Measurements from ENCODE around the gene C11orf16.
"Not testable (repeated sequence)": the region's sequence is repeated elsewhere in the genome, so short reads cannot be mapped to it uniquely, and the experiment has no call there.

C11orf16 gene

DNA sequence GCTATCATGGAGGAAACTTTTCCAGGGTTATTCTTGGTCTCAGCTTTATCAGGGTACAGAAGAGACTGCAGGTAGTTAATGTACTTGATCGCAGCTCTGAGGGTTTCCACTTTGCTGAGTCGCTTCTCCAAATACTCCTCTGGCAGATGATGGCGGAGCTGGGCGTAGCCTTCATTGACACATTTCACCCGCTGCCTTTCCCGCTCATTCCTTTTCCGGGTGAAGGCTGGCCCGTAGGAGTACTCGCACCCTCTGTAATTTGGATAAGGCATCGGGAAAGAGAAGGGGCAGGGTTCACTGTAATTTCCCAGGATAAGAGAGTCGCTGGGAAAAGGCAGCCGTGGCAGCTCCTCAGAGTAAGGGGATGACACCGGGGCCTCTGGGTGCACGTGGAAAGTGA is 4.9 kb upstream of the C11orf16 start:
- no peak for DNase-seq (ENCODE audit: extremely low read depth in 1 of 2, low read depth in 1 of 2)

DNA sequence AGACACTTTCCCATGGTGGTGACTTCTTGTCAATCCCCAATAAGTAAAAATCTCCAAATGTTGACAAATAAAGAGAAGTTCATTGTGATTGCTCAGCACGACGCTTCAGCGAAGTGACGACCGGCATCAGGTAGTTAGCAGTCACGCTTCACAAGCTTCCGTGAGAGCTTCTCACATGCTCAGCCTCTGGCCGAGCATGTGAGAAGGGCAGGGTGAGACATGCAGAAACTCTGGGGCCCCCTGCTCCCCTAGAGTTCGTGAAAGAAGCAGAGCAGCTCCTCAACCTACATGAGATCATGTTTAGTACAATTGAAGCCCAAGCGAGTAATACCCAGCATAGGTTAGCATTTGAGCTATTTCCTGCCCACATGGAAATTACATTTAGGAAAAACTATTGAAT is 4.4 kb upstream of the C11orf16 start:
- no peak for DNase-seq (ENCODE audit: extremely low read depth in 1 of 2, low read depth in 1 of 2)

DNA sequence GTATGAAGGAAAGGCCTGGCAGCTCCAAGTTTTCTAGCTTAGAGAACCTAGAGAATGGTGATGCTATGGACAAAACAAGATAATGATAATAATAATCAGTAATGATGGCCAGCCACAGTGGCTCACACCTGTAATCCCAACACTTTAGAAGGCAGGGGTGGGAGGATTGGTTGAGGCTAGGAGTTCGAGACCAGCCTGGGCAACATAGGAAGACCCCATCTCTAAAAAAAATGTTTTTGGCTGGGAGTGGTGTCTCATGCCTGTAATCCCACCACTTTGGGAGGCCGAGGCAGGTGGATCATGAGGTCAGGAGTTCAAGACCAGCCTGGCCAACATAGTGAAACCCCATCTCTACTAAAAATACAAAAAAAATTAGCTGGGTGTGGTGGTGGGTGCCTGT is 3.0 kb upstream of the C11orf16 start:
- DNase-seq (ENCODE audit: extremely low read depth in 1 of 2, low read depth in 1 of 2), result not testable (repeated sequence)

DNA sequence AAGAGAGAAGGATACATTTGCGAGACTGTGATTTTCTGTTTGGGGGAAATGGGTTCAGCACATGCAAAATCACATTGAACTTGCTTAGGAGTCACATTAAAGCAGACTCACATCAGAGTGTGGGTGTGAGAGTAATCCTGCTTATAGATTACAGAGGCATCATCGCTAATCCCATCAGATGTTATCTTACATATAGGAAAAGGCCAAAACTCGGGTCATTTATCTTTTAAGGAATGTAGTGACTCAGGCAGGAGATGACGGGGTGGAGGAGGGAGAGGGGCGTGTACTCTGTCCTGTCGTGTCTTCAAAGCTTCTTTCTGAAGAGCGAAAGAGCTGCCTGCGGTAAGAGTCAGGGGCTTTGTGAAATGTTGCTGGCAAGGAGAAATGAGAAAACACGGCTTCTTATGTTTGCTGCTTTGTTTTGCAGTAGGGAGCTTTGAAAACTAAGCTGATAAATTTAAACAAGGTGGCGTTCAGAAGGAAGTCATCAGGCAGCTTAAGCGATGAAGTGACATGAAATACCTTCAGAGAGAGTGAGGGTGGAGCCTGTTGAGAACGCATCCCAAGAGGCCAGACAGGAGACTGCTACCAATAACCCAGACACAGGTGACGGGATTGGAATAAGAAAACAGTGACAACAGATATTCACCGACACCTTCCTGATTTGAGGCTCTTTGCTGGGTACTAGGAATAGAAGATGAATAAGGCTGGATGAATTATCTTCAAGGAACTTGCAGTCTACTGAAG is 2.2 kb upstream of the C11orf16 start:
- DNase-seq (ENCODE audit: extremely low read depth in 1 of 2, low read depth in 1 of 2), result no peak

DNA sequence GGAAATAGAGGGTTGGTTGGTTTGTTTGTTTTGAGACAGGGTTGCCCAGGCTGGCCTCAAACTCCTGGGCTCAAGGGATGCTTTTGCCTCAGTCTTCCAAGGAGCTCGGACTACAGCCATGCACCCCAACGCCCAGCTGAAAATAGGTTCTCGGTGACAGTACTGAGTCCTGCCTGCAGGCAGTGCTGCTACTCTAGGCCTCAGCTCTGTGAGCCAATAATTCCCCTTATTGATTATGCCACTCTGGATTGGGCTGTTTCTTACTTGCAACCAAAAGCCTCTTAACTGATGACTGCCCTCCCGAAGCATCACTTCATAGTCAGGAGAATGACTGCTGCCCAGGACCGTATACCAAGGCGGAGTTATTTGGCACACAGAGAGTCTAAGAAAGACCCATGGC is 1.2 kb upstream of the C11orf16 start:
- no peak for DNase-seq (ENCODE audit: extremely low read depth in 1 of 2, low read depth in 1 of 2)

DNA sequence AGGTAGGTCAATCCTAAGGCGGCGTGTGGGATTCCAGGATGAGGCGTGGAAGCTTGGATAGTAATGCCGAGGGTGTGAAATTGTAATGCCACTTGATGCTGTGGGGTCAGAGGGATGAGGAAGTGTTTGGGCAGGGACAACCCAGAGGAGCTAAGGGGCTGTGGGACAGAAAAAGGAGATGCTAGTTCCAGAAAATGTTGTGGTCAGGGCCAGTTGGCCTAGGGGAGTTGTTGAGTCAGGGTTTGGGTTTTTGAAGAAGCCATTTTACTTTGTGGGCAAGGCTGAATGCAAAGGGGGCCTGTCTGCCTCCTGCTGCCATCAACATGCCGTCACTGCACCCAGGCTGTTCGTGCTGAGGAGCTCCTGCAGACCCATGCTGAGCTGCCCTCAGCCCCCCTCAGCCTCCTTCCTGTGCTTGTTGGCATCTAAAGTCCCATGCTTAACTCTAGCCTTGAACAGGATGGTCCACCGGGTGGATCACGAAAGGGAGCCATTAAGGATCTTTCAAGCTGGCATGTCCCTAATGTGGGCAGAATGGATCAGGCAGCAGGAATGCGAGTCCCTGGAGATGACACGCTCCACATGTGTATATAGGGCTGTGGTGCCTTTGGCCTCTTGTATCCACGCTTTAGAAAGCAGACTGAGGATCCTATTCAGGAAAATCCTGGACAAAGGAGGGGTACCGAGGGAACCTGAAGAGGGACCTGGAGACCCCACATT is 2.1 kb downstream of the C11orf16 start:
- DNase-seq (ENCODE audit: extremely low read depth in 1 of 2, low read depth in 1 of 2), result no peak

DNA sequence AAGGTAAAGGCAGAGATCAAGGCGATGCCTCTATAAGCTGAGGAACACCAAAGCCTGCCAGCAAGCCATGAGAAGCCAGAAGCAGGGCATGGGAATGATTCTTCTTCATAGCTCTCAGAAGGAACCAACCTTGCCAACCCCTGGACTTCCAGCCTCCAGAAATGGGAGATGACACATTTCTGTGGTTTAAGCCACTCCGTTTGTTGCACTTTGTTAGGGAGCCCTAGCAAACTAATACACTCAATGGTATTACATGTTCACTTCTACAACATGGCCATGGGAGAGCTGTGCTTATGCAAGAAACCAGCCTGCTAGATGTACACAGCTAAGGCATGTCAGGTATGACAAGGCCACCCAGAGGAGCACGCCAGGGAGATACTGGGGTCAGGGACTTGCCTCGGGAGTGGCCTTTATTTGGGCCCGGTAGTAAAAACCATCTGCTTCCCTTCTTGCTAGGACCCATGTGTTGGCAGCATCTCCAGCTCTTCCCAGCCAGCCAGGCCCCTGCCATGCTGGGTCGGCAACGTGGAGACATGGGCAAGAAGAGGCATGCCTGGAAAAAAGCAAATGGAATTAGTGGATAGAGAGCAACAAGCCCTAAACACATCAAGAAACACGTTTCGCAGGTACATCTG is 3.6 kb downstream of the C11orf16 start:
- DNase-seq (ENCODE audit: extremely low read depth in 1 of 2, low read depth in 1 of 2), result no peak

DNA sequence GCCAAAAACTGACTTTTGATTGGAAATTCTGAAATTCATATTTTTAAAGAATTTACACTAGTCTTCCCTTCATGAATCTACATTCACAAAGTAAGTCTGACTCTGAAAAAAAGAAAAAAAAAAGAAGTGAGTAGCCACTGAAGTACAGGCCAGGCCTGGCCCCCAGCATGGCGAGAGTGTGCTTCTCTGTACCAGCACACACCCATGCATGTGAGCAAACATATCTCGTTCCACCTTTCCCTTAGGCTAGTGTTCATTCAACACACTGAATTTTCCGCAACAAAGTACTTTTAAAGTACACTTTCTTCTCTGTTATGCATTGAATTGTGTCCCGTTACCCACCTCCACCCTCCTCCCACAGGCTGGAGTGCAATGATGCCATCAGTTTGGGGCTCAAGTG is 4.5 kb downstream of the C11orf16 start:
- no peak for DNase-seq (ENCODE audit: extremely low read depth in 1 of 2, low read depth in 1 of 2)

DNA sequence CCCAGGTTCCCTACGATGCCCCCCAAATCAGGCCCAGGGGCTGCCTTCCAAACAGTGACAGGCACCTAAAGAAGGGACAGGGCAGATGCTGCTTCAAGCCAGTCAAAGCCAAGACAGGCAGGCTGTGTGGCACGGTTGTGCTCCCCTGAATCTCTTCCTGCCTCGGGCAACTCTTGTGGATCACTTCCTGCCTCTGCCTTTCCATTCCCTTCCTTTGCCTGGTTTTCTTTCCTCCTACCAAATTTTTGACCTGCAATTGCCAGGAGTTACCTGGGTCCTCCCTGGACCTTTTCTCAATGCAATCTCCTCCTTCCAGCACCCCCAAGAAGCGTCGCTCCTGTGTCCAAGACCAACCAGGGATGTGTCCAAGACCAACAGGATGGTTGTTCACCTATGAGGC is 5.5 kb downstream of the C11orf16 start:
- no peak for DNase-seq (ENCODE audit: extremely low read depth in 1 of 2, low read depth in 1 of 2)

DNA sequence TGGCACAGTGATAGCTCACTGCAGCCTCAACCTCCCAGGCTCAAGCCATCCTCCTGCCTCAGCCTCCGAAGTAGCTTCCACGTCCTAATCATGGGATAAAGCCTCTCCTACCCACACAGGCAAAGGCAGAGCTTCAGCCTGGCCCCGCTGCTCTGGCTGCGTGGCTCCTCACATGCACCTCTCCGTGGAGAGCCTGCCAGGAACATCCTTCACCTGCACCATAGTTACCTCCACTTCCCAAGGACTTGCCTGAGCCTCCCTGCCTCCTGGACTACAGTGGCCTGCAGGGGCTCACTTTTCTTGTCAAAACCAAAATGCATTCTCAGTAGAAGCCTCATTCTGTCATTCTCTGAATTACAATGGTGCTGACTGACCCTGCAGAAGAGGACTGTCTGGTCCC is 6.5 kb downstream of the C11orf16 start:
- DNase-seq (ENCODE audit: extremely low read depth in 1 of 2, low read depth in 1 of 2), result no peak

DNA sequence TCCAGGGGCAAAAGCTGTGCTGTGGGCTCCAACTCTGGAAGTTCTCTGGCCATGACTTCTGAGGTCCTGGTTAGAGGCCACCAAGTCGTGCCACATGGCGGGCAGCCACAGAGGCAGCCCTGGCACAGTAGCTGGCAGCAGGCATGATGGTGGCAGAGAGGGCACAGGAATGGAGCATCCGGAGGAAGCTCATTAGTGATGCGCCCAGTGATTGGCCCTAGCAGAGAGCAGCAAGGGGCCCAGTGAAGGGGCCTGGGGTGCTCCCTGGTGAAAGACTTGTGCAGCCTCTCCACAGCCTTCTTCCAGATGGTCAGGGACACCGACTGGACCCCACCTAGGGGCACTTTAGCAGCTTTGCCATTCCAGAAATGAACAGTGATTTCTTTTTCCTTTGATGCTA is 7.0 kb downstream of the C11orf16 start:
- no peak for DNase-seq (ENCODE audit: extremely low read depth in 1 of 2, low read depth in 1 of 2)

DNA sequence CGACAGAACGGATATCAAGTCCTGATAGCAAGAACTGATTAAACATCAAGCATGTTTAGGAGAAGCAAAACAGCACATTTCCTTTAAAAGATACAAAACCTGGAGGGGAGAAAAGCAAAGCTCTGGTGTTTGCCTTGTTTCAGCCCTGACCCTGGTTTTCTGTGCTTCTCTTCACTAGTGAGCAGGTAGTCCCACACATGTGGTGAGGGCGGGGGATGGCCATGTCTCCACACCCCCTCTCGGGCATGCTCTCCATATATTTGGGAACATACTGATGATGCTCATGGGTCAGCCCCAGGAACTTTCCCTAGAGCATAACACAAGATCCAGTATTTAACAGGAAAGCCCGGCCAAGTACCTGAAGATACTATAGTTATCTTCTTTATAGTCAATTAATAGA is 10.1 kb downstream of the C11orf16 start:
- no peak for DNase-seq (ENCODE audit: extremely low read depth in 1 of 2, low read depth in 1 of 2)

DNA sequence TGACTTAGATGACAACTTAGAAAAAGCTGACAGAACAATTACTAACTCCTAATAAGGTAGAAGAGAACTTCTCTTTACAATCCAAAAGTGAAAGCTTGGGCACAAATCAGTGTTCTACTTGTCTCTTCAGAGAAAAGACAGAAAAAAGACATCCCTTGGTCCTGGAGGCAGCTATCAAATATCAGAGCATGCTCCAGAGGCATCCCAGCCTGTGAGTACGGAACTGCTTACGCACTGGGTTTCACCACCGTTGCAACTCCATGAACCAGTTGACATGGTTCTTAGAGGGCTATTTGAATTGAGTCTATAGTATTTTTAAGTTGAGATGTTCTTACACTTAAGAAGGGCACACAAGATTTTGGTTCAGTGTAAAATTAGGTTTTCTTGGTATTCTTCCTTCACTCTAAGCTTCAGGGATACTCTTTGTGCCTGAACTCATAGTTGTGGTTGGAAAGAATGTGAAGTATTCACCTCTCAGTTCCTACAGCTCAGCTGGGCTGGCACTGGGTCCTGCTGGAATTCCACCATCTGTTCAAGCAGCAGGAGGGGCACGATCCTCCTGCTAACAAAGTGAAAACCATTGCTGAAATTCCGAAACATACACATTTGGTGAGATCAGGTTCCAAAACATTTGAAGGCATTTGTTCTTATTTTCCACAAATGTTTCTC is 15.5 kb downstream of the C11orf16 start:
- no peak for DNase-seq (ENCODE audit: extremely low read depth in 1 of 2, low read depth in 1 of 2)

DNA sequence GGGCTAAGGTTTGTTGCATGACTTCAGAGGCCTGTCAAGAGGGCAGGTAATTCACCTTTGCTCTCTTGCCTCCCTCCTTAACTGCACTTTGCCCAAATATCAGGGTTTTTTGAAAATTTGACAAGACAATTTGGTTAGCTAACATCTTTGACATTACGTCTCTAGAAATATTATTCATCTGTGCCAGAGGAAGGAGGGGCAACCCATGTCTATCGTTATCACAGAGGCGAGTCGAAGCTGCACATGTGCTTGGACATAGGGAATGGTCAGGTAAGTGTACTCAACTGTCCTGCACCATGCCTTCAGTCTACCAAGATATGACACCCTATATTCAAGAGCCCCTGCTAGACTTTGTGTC is 18.1 kb downstream of the C11orf16 start:
- DNase-seq (ENCODE audit: extremely low read depth in 1 of 2, low read depth in 1 of 2), result no peak

DNA sequence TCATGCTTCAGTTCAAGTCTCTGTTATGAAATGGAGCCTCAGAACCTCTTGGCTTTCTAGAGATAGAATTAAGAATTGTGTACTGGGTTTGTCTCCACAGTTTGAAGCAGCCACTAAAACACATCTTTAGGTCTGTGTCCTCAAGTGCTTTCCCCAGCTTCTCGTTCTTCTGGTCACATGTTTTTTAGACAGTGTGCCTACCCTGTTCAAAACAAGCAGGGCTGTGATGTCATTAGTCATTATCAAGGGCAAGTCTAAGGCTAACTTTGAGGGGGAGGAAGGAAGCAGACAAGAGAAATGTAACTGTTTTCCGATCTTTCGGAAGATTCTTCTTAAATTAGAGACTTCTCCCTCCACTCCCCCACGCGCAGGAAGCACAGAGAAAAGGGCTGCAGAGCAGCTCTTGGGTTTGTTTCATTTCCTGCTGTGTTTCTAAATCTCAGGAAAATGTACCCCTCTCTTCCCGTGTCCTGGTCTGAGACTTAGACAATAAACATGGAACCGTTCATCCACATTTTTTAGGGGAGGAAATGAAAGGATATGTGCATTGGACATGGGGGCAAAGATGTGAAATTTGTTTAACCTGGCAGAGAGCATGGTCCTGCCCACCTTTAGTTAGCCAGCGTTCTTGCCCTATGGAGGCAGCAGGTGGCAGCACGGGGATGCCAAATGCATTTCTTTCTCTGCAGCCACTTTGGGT is 18.6 kb downstream of the C11orf16 start:
- no peak for DNase-seq (ENCODE audit: extremely low read depth in 1 of 2, low read depth in 1 of 2)

DNA sequence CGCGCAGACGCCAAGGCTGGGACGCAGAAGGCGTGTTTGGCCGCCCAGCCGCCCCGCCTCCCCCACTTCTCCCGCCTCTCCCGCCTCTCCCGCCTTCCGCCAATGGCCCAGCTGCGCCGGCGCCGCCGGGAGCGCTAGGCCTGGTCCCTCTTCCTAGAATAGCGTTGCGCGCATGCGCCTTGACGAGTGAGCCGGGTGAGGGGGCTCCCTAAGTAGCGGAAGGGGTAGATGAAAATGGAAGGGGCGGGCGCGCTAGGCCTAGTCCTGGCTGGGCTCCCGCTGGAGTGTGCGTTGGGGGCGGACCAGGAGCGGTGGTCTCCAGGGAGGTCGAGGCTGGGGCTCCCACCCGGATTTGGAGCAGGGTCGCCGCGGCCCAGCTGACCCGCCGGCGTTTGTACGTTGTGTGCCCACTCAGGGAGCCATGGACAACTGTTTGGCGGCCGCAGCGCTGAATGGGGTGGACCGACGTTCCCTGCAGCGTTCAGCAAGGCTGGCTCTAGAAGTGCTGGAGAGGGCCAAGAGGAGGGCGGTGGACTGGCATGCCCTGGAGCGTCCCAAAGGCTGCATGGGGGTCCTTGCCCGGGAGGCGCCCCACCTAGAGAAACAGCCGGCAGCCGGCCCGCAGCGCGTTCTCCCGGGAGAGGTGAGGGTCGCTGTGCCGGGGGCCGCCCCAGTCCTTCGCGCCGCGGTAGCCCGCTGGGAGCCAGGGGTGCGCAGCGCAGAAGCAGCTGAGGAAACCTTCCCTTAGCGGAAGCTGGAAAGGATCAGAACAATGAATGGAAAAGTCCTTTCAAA is 21.5 kb downstream of the C11orf16 start, which contains the start of gene AKIP1:
Gene AKIP1 (plus strand): TSS at position 161 of the 795 bp plus-strand sequence. CDS start 261 bp downstream, at position 422.
- peak; percentile 83 to 88 for DNase-seq (ENCODE audit: extremely low read depth in 1 of 2, low read depth in 1 of 2)

DNA sequence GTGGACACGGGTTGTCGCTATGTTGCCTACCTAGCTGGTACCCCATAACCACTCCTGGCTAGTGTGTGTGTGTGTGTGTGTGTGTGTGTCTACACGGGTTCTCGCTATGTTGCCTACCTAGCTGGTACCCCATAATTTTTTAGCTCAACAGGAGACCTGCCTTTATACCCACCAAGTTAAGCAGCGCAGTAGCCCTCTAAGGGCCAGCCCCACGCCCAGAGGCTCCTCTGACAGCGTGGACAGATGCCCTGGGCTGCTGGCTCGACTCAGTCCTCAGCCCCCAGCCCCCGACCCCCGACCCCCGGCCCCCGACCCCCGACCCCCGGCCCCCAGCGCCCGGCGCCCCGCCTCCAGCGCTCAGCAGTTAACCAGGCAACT is 22.1 kb downstream of the C11orf16 start:
- no peak for DNase-seq (ENCODE audit: extremely low read depth in 1 of 2, low read depth in 1 of 2)

DNA sequence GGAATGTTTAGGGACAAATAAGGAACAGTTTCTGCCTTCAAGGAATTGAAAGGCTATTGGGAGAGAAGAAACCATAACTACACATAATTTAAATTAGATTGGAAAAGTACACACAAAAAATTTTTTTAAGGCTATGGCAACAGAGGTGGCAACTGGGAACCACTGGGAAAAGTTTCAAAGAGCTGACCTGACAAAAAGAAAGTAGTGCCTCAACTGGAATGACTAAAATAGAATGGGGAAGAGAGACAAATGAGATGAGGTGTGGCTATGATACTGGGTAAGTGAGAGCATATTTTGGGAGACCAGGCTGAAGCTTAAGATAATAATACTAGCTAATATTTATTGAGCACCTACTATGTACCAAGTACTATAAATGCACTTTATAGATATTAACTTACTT is 24.6 kb downstream of the C11orf16 start:
- DNase-seq (ENCODE audit: extremely low read depth in 1 of 2, low read depth in 1 of 2), result no peak

DNA sequence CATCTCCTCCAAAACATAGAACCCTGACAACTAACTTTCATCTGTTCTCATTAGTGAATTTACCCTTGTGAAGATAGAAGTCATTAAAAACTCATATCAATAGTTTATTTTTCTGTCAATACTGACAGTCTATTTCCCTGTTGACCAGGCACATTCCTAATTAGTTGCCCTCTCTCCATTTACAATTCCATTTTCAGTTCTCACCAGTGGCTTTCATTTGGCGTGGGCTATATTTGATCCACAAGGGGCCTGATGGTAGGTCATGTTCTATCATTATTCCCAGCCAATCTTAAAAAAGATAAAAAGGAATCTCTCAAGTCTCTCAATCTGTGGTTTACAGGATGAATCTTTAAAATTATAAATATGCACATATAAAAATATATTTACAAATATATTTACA is 25.6 kb downstream of the C11orf16 start:
- DNase-seq (ENCODE audit: extremely low read depth in 1 of 2, low read depth in 1 of 2), result no peak

DNA sequence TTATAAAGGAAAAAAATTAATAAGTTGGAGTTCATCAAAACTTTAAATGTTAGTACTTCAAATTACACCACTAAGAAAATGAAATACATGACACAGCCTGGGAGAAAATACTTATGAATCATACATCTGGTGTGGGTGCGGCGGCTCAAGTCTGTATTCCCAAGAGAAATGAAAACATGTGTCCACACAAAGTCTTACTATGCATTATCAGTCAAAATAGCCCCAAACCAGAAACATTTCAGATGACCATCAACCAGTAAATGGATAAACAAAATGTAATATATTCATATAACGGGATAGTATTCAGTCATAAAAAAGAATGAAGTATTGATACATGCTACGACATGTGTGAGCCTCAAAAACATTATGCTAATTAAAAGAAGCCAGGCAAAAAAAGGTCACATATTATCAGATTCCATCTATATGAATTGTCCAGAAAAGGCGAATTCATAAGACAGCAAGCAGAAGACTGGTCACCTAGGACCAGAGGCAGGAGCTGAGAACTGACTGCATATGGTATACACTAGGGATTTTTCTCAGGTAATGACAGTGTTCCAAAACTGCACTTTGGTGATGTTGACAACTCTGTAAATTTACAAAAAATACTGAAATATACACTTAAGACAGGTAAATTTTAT is 27.1 kb downstream of the C11orf16 start:
- no peak for DNase-seq (ENCODE audit: extremely low read depth in 1 of 2, low read depth in 1 of 2)
